ENCODE results near the gene FTL. TPM values are rescaled to one million over a fixed set of nuclear protein-coding genes. Genes with fewer than 3 reads are reported as not detected.

FTL gene
- total RNA-seq, 1 experiment from 2014 or later: 1,245 TPM

DNA sequence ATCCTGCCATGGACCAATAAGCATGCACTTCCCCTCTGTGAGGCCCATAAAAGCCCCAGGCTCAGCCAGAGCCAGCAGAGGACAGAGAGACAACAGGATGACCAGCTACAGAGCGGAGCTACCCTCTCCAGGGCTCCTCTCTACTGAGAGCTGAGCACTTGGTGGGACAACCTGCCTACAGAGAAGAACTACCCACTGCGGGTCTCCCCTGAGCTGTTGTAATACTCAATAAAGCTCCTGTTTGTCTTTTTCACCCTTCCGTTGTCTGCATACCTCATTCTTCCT lies 17.9 kb upstream of the FTL start:
- H4K20me1 ChIP-seq (ENCODE audit: control insufficient read depth, insufficient read depth, insufficient read length): no peaks in the 10 kb centered on the region
- H3K27ac ChIP-seq (ENCODE audit: insufficient read length, low read depth, low read length): no peak overlapping the region
- Mint-ChIP-seq H3K4me1 (no peaks in the 10 kb centered on the region), H3K36me3 (ENCODE audit: insufficient read depth in 1 of 3, low read depth in 3 of 3) (peaks cover 0 to 1% (median 0%) of the 10 kb centered on the region in 3 experiments; a peak in 2 of 7 replicates), H3K9me3 (no peaks in the 10 kb centered on the region; a peak in 2 of 5 replicates), H3K27me3 (ENCODE audit: low read depth) (peaks cover 12% of the 10 kb centered on the region), H3K27ac (no peak overlapping the region), H3K4me3 (no peak overlapping the region)
- H3K14ac ChIP-seq (ENCODE audit: insufficient read depth, low read length): no peak overlapping the region
- no peaks in the 10 kb centered on the region for H3K27me3 ChIP-seq (ENCODE audit: insufficient read depth, low read length)
- no peaks in the 10 kb centered on the region for H3K9me3 ChIP-seq (ENCODE audit: control insufficient read depth, low read depth, low read length)
- no peak overlapping the region for H2AK5ac ChIP-seq (ENCODE audit: insufficient read length, low read length)
- H2AFZ ChIP-seq (ENCODE audit: low read length): no peak overlapping the region
- H2BK20ac ChIP-seq (ENCODE audit: low read depth, low read length, poor library complexity, severe bottlenecking): no peak overlapping the region
- H4K5ac ChIP-seq (ENCODE audit: insufficient read length, low read depth, low read length): no peak overlapping the region
- H2BK120ac ChIP-seq (ENCODE audit: low read depth, low read length, poor library complexity, severe bottlenecking): no peak overlapping the region
- no peak overlapping the region for H4K8ac ChIP-seq (replicated peaks; ENCODE audit: insufficient read length, low read depth, low read length)
- H3K23me2 ChIP-seq (ENCODE audit: insufficient read length, low read depth, low read length, poor library complexity, severe bottlenecking): no peaks in the 10 kb centered on the region
- H2BK15ac ChIP-seq (ENCODE audit: low read depth, low read length): no peak overlapping the region
- H3K18ac ChIP-seq (ENCODE audit: insufficient read length, low read depth, low read length): no peak overlapping the region
- no peaks in the 10 kb centered on the region for H3K4me1 ChIP-seq (ENCODE audit: insufficient read depth, low read length)
- TF ChIP-seq, protein P1, sequence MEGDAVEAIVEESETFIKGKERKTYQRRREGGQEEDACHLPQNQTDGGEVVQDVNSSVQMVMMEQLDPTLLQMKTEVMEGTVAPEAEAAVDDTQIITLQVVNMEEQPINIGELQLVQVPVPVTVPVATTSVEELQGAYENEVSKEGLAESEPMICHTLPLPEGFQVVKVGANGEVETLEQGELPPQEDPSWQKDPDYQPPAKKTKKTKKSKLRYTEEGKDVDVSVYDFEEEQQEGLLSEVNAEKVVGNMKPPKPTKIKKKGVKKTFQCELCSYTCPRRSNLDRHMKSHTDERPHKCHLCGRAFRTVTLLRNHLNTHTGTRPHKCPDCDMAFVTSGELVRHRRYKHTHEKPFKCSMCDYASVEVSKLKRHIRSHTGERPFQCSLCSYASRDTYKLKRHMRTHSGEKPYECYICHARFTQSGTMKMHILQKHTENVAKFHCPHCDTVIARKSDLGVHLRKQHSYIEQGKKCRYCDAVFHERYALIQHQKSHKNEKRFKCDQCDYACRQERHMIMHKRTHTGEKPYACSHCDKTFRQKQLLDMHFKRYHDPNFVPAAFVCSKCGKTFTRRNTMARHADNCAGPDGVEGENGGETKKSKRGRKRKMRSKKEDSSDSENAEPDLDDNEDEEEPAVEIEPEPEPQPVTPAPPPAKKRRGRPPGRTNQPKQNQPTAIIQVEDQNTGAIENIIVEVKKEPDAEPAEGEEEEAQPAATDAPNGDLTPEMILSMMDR (conservative IDR thresholded peaks at IDR 0.05): no peak
- no peak overlapping the region for H3K9ac ChIP-seq (ENCODE audit: extremely low read depth, insufficient read length, low read length)
- H3T11ph ChIP-seq (ENCODE audit: low read length): no peak overlapping the region
- no peak overlapping the region for H3K4me2 ChIP-seq (ENCODE audit: insufficient read depth, insufficient read length, low read length)
- WGBS (ENCODE audit: extremely low coverage, insufficient read length, low lambda C conversion rate): no CpG with 5 or more reads among the region's 3 CpGs
- H3K56ac ChIP-seq (ENCODE audit: insufficient read length, low read depth, low read length): no peak overlapping the region
- no peak overlapping the region for H3K4ac ChIP-seq (ENCODE audit: low read depth, low read length)
- H2BK5ac ChIP-seq (ENCODE audit: insufficient read length, low read length): no peak overlapping the region
- no peaks in the 10 kb centered on the region for H3K79me2 ChIP-seq (ENCODE audit: insufficient read depth, low read length)
- no peak overlapping the region for H2BK12ac ChIP-seq (ENCODE audit: insufficient read length, low read depth, low read length)
- no peaks in the 10 kb centered on the region for H3K79me1 ChIP-seq (ENCODE audit: insufficient read depth, low read depth, low read length, poor library complexity, severe bottlenecking)
- DNase-seq: no peak
- no peak overlapping the region for H3K23ac ChIP-seq (ENCODE audit: insufficient read length, low read depth, low read length)
- no peak overlapping the region for H4K91ac ChIP-seq (ENCODE audit: insufficient read length, low read depth, low read length)

Data from H9 (cell line).